Astrocyte (in vitro differentiated cells and primary cell): Measurements from ENCODE around the gene SLC4A1.

ENCODE experiments used
- EZH2 ChIP-seq: IDR thresholded peaks from 2 replicates; pipeline ENCODE4 v1.6.1; 2012; ENCODE audit warnings: mild to moderate bottlenecking, low read length, inconsistent platforms; ENCODE audit not compliant: insufficient read depth
- TF ChIP-seq, protein P1 (sequence below): IDR thresholded peaks from 2 replicates; pipeline ENCODE4 v1.5.1; 2011; ENCODE audit warnings: low read depth, mild to moderate bottlenecking, inconsistent platforms, low read length, moderate library complexity; ENCODE audit not compliant: insufficient read depth

- TF ChIP-seq, protein P1, sequence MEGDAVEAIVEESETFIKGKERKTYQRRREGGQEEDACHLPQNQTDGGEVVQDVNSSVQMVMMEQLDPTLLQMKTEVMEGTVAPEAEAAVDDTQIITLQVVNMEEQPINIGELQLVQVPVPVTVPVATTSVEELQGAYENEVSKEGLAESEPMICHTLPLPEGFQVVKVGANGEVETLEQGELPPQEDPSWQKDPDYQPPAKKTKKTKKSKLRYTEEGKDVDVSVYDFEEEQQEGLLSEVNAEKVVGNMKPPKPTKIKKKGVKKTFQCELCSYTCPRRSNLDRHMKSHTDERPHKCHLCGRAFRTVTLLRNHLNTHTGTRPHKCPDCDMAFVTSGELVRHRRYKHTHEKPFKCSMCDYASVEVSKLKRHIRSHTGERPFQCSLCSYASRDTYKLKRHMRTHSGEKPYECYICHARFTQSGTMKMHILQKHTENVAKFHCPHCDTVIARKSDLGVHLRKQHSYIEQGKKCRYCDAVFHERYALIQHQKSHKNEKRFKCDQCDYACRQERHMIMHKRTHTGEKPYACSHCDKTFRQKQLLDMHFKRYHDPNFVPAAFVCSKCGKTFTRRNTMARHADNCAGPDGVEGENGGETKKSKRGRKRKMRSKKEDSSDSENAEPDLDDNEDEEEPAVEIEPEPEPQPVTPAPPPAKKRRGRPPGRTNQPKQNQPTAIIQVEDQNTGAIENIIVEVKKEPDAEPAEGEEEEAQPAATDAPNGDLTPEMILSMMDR, result no peak
- TF ChIP-seq EZH2, result no peak
Observed at GRCh38 chr17:44214896-44215295, 53.0 kb downstream of the SLC4A1 start.
